Pancreas (tissue), 10 donors: ENCODE results near the gene SPTLC1. TPM values are rescaled to one million over a fixed set of nuclear protein-coding genes. Genes with fewer than 3 reads are reported as not detected.

Source experiments
- ATAC-seq, 4 donors: fragments of 200-7000 bp; cut with Tn5 transposase; one replicate each; pipeline versions ENCODE4 v1.8.0 to v1.9.1; 2020; ENCODE audit warnings: mild to moderate bottlenecking in 4 of 4, moderate library complexity in 4 of 4
- DNase-seq, 6 donors: peaks; one replicate each; pipeline ENCODE4 v3.0.0-alpha.2; 2020
- FAIRE-seq: peaks from 2 replicates; lab custom pipeline; 2012; peaks lifted over from hg19 to GRCh38; lab: Jason Lieb, UNC
- H3K27ac ChIP-seq, 4 donors: fragments of 200-600 bp; sonication (generic); 1 replicate in 3 of 4; 2 replicates in 1 of 4; pipeline versions ENCODE4 v1.5.0 to v1.8.0; 2020
- H3K27me3 ChIP-seq, 4 donors: fragments of 200-600 bp; one replicate each; pipeline ENCODE4 v1.8.0; 2021
- H3K36me3 ChIP-seq, 3 donors: fragments of 200-600 bp; sonication (generic) in 1 of 3; one replicate each; pipeline versions ENCODE4 v1.5.0 to v1.8.0; 2020 to 2021
- H3K4me1 ChIP-seq, 3 donors: fragments of 200-600 bp; one replicate each; pipeline ENCODE4 v1.8.0; 2021
- H3K4me3 ChIP-seq, 4 donors: fragments of 200-600 bp; sonication (generic) in 2 of 4; one replicate each; pipeline versions ENCODE4 v1.5.0 to v1.8.0; 2020 to 2021
- H3K9me3 ChIP-seq, 4 donors: fragments of 200-600 bp; one replicate each; pipeline ENCODE4 v1.8.0; 2021
- WGBS, 2 donors: extraction: QIAGEN DNeasy Blood & Tissue Kit; methylation state at CpG; one replicate each; pipeline ENCODE4 v1.1.7; 2013; 5-methylcytosine and 5-hydroxymethylcytosine counted together
- intact Hi-C, 3 donors: fragments of 100-400 bp; cut with DNase I; formaldehyde crosslinking; loops; one replicate each; pipeline versions ENCODE4 v1.11.1 to v1.14.2; 2022
- polyA plus RNA-seq, 2 donors: library from polyadenylated mRNA; stranded (reverse); fragments of 200-250 nt; gene quantifications; one replicate each; pipeline ENCODE4 v1.2.3, GENCODE V29; 2013
- total RNA-seq, 6 donors: library from RNA; stranded (reverse); fragmentation: NEBNext Ultra II Directional in 4 of 6; extraction: Animal tissue kit (Norgen Biotek cat#: 25700) in 4 of 6; gene quantifications; one replicate each; pipeline versions ENCODE4 v1.2.1 to v1.2.4, GENCODE V29; 2021 to 2023
- TF ChIP-seq, protein P1 (sequence below), 4 donors: fragments of 200-600 bp; sonication (generic) in 3 of 4; IDR thresholded peaks; one replicate each; pipeline versions ENCODE4 v1.5.0 to v1.8.0; 2021; ENCODE audit warnings: antibody characterized with exemption in 4 of 4
- donor health status: healthy with polysubstance abuse.
- donor health status: DM: no; HTN: no; CAD: no; lungs with moderate emphysema.
- donor health status: DM: no; HTN: no; CAD: no.
- donor health status: control.
- donor health status: control.
- donor health status: Bipolar disorder and iron deficiency.
- donor health status: DM: yes; HTN: yes; CAD: no.
- donor health status: DM: no; HTN: no; CAD: no.
- donor health status: DM: no; HTN: no; CAD: no.
- donor health status: DM: yes; HTN: yes; CAD: no.

Gene SPTLC1
- total and polyA plus RNA-seq, 8 donors, result 13.0 to 36.0 (median 25.0) TPM

DNA sequence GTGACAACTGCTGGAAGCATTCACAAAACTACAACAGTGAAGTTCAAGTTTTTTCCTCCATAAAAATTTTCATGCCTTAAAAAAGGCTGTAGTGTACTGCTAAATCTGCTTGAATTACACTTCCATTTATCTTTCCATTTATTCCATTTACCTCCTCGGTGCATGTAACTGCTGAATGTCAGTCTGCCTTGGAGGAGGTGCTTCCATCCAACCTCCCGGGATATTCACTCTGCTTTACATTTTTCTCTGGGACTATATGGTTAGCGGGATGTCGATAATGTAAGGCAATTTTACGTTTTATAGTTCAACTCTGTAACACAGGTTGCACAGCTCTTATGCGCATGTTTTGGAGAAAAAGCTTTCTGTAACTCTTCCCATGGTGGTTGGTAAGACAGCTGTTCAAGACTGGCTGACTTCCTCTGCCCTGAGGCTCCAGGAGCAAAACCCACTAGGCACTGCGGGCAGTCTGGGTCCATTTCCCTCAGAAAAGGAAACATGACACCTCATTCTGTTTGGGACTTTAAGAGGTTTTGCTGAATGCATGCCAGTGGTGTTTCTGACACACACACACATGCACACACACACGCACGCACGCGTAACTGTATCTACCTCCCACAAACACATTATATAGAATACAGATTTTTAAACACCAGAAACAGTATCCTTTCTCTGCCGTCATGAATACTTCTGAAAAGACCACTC lies 66.1 kb downstream of the SPTLC1 start:
- Histone ChIP-seq H3K4me3 (no peak overlapping the region), H3K9me3 (no peaks in the 10 kb centered on the region), H3K27ac (no peak overlapping the region), H3K36me3 (peaks cover 0 to 26% (median 16%) of the 10 kb centered on the region in 3 donors), H3K27me3 (no peaks in the 10 kb centered on the region), H3K4me1 (no peaks in the 10 kb centered on the region)
- FAIRE-seq (no peak), DNase-seq (no peak), ATAC-seq (no peak)
- TF ChIP-seq, protein P1, sequence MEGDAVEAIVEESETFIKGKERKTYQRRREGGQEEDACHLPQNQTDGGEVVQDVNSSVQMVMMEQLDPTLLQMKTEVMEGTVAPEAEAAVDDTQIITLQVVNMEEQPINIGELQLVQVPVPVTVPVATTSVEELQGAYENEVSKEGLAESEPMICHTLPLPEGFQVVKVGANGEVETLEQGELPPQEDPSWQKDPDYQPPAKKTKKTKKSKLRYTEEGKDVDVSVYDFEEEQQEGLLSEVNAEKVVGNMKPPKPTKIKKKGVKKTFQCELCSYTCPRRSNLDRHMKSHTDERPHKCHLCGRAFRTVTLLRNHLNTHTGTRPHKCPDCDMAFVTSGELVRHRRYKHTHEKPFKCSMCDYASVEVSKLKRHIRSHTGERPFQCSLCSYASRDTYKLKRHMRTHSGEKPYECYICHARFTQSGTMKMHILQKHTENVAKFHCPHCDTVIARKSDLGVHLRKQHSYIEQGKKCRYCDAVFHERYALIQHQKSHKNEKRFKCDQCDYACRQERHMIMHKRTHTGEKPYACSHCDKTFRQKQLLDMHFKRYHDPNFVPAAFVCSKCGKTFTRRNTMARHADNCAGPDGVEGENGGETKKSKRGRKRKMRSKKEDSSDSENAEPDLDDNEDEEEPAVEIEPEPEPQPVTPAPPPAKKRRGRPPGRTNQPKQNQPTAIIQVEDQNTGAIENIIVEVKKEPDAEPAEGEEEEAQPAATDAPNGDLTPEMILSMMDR (IDR thresholded peaks at IDR 0.05), result no peak
- intact Hi-C loops, result no loop called here
- 95 to 96% methylated on average over 12 of the region's 12 CpGs for WGBS, 2 donors

GRCh38 chr9:92047500-92047899 lies 67.7 kb downstream of the SPTLC1 start:
- no peaks in the 10 kb centered on the region for H3K9me3 ChIP-seq
- FAIRE-seq (no peak), ATAC-seq (no peak), DNase-seq (no peak)
- no peak overlapping the region for H3K27ac ChIP-seq
- peaks cover 0 to 35% (median 19%) of the 10 kb centered on the region in 3 donors for H3K36me3 ChIP-seq
- no peaks in the 10 kb centered on the region for H3K4me1 ChIP-seq
- H3K27me3 ChIP-seq, result no peaks in the 10 kb centered on the region
- intact Hi-C loops, result no loop called here
- no peak overlapping the region for H3K4me3 ChIP-seq
- TF ChIP-seq, protein P1 (IDR thresholded peaks at IDR 0.05), result no peak
- WGBS, 2 donors, result 93 to 96% methylated on average over 3 of the region's 3 CpGs

- no peak for FAIRE-seq
- DNase-seq, result no peak
- Histone ChIP-seq H3K4me3 (no peak overlapping the region), H3K36me3 (peaks cover 0 to 42% (median 24%) of the 10 kb centered on the region in 3 donors), H3K4me1 (no peaks in the 10 kb centered on the region), H3K27ac (no peak overlapping the region), H3K27me3 (no peaks in the 10 kb centered on the region), H3K9me3 (no peaks in the 10 kb centered on the region)
- WGBS, 2 donors, result 88% methylated on average over 3 of the region's 3 CpGs
- intact Hi-C loops, result no loop called here
- ATAC-seq, result no peak
- TF ChIP-seq, protein P1 (IDR thresholded peaks at IDR 0.05), result no peak
Measured at GRCh38 chr9:92046676-92047075, 68.5 kb downstream of the SPTLC1 start.

- TF ChIP-seq, protein P1 (IDR thresholded peaks at IDR 0.05), result no peak
- FAIRE-seq, result no peak
- no peaks in the 10 kb centered on the region for H3K4me1 ChIP-seq
- H3K27ac ChIP-seq, result no peak overlapping the region
- intact Hi-C loops, result no loop called here
- DNase-seq, result no peak
- WGBS, 2 donors, result 94 to 95% methylated on average over 2 of the region's 2 CpGs
- peaks cover 0 to 43% (median 22%) of the 10 kb centered on the region in 3 donors for H3K36me3 ChIP-seq
- H3K27me3 ChIP-seq, result no peaks in the 10 kb centered on the region
- no peaks in the 10 kb centered on the region for H3K9me3 ChIP-seq
- no peak overlapping the region for H3K4me3 ChIP-seq
- ATAC-seq, result no peak
Measured at GRCh38 chr9:92044936-92045335, 70.3 kb downstream of the SPTLC1 start.

DNA sequence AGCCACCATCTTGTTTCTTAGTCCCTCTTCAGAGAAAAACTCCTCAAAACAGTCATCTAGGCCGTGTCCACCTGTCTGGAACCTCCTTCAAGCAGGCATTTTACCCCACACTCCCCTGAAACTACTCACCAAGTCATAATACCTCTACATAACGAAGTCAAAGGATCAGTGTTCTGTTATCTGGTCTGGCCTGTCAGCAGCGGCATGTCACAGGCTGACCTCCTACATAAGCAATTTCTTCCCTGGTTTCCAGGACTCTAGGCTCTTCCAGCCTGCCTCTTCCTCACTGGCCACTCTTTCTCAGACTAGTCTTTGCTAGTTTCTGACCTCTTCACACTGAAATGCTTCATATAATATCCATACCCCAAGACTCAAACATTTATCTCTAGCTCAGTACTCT lies 72.2 kb downstream of the SPTLC1 start:
- ATAC-seq, result no peak
- no peak for DNase-seq
- H3K9me3 ChIP-seq, result no peaks in the 10 kb centered on the region
- intact Hi-C loops, result no loop called here
- peaks cover 0 to 50% (median 20%) of the 10 kb centered on the region in 3 donors for H3K36me3 ChIP-seq
- FAIRE-seq, result no peak
- H3K27ac ChIP-seq, result no peak overlapping the region
- 98% methylated on average over 3 of the region's 3 CpGs for WGBS, 2 donors
- no peak overlapping the region for H3K4me3 ChIP-seq
- H3K27me3 ChIP-seq, result no peaks in the 10 kb centered on the region
- H3K4me1 ChIP-seq, result no peaks in the 10 kb centered on the region
- TF ChIP-seq, protein P1 (IDR thresholded peaks at IDR 0.05), result no peak
